GM19025 (cell line): Measurements from ENCODE around the gene SMOC1.

ENCODE experiments used
- ATAC-seq: cut with Tn5 transposase; IDR thresholded peaks from one replicate; pipeline ENCODE4 v1.9.1; 2021; ENCODE audit warnings: mild to moderate bottlenecking, low read depth, moderate library complexity; ENCODE audit not compliant: unreplicated experiment

SMOC1 gene

GRCh38 chr14:70073924-70074566 is 194.8 kb downstream of the SMOC1 start:
- ATAC-seq = no peak

- ATAC-seq = no peak
These were observed 197.8 kb downstream of the SMOC1 start for GRCh38 chr14:70077005-70077404.

- no peak for ATAC-seq
These were observed 198.5 kb downstream of the SMOC1 start for GRCh38 chr14:70077720-70078119.

- ATAC-seq = no peak
These were observed 199.1 kb downstream of the SMOC1 start for GRCh38 chr14:70078329-70078728.

GRCh38 chr14:70080076-70080475 is 200.9 kb downstream of the SMOC1 start:
- ATAC-seq = no peak
